OCI-LY3 (cell line): ENCODE measurements around the gene BBS12.
A peak's percentile ranks its signal among the peaks of the same experiment; 100 is the strongest.

ENCODE experiments used
- H2AFZ ChIP-seq: fragments of 200-600, 300-600 bp; shearing (Covaris generic); 2 replicates; pipeline ENCODE4 v1.6.0; 2014; ENCODE audit warnings: antibody characterized with exemption, low read depth, low read length
- H3K27ac ChIP-seq: fragments of 200-600, 300-600 bp; sonication (generic); 2 replicates; pipeline ENCODE4 v1.5.1; 2014; ENCODE audit warnings: mild to moderate bottlenecking, low read length, moderate library complexity, mixed read lengths
- H3K27me3 ChIP-seq: fragments of 200-600, 300-600 bp; sonication (generic); 2 replicates; pipeline ENCODE4 v1.6.1; 2014; ENCODE audit warnings: low read depth, low read length, mixed read lengths
- H3K36me3 ChIP-seq: fragments of 200-600, 300-600 bp; sonication (generic); replicated peaks from 2 replicates; pipeline ENCODE3; 2014; ENCODE audit warnings: low read depth, low read length, mixed read lengths
- H3K4me1 ChIP-seq: fragments of 300-600, 200-600 bp; sonication (generic); 2 replicates; pipeline ENCODE4 v1.6.1; 2014; ENCODE audit warnings: low read length, mixed read lengths
- H3K4me2 ChIP-seq: fragments of 200-600, 300-600 bp; sonication (generic); 2 replicates; pipeline ENCODE4 v1.6.1; 2014; ENCODE audit warnings: low read length, mixed read lengths
- H3K4me3 ChIP-seq: fragments of 300-600, 200-600 bp; sonication (generic); 2 replicates; pipeline ENCODE4 v1.5.1; 2014; ENCODE audit warnings: antibody characterized with exemption, mild to moderate bottlenecking, low read length, moderate library complexity
- H3K79me2 ChIP-seq: fragments of 300-600, 200-600 bp; shearing (Covaris generic); 2 replicates; pipeline ENCODE4 v1.6.1; 2014; ENCODE audit warnings: mild to moderate bottlenecking, low read length, mixed read lengths
- H3K9ac ChIP-seq: fragments of 300-600, 200-600 bp; shearing (Covaris generic); 2 replicates; pipeline ENCODE4 v1.6.0; 2014; ENCODE audit warnings: mild to moderate bottlenecking, low read length, moderate library complexity
- H3K9me3 ChIP-seq: fragments of 200-600, 300-600 bp; shearing (Covaris generic); 2 replicates; pipeline ENCODE4 v1.6.1; 2014; ENCODE audit warnings: low read length, mixed read lengths; ENCODE audit not compliant: insufficient read depth
- H4K20me1 ChIP-seq: fragments of 200-600, 300-600 bp; sonication (generic); 2 replicates; pipeline ENCODE4 v1.6.1; 2016; ENCODE audit warnings: low read length, mixed read lengths; ENCODE audit not compliant: insufficient read depth
- CTCF ChIP-seq: fragments of 200-600, 300-600 bp; sonication (generic); IDR thresholded peaks from 2 replicates; pipeline ENCODE4 v1.5.1; 2014; ENCODE audit warnings: antibody characterized with exemption, low read length, low read depth
- EZH2phosphoT487 ChIP-seq: fragments of 200-600 bp; shearing (Covaris generic); IDR thresholded peaks from 2 replicates; pipeline ENCODE4 v1.6.1; 2018; ENCODE audit warnings: antibody characterized with exemption, mixed run types, low read depth

Gene BBS12

GRCh38 chr4:122739174-122739573 is 6.7 kb downstream of the BBS12 start:
- H3K4me3 ChIP-seq, result no peak overlapping the region
- no peaks in the 10 kb centered on the region for H3K79me2 ChIP-seq
- H3K27me3 ChIP-seq, result no peaks in the 10 kb centered on the region
- no peaks in the 10 kb centered on the region for H3K36me3 ChIP-seq
- H3K4me1 ChIP-seq, result no peaks in the 10 kb centered on the region
- TF ChIP-seq CTCF, result no peak
- TF ChIP-seq EZH2phosphoT487, result no peak
- no peaks in the 10 kb centered on the region for H4K20me1 ChIP-seq
- H3K9me3 ChIP-seq, result no peaks in the 10 kb centered on the region
- no peak overlapping the region for H3K4me2 ChIP-seq
- no peak overlapping the region for H3K27ac ChIP-seq
- no peak overlapping the region for H3K9ac ChIP-seq
- no peak overlapping the region for H2AFZ ChIP-seq

DNA sequence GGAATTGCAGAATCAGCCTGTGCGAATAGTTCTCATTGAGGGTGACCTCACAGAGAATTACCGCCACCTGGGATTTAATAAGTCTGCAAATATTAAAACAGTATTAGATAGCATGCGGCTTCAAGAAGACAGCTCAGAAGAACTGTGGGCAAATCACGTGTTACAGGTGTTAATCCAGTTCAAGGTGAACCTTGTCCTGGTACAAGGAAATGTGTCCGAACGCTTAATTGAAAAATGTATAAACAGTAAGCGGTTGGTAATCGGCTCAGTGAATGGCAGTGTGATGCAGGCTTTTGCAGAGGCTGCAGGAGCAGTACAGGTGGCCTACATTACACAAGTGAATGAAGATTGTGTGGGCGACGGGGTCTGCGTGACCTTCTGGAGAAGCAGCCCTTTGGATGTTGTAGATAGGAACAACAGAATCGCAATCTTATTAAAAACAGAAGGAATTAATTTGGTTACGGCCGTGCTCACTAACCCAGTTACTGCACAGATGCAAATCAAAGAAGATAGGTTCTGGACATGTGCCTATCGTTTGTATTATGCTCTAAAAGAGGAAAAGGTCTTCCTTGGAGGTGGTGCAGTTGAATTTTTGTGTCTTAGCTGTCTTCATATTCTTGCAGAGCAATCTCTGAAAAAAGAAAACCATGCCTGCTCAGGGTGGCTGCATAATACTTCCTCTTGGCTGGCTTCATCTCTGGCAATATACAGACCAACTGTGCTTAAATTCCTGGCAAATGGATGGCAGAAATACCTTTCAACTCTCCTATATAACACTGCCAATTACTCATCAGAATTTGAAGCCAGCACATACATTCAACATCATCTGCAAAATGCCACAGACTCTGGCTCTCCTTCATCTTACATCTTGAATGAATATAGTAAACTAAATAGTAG is 10.7 kb downstream of the BBS12 start:
- no peak overlapping the region for H3K9ac ChIP-seq
- no peak overlapping the region for H2AFZ ChIP-seq
- H3K79me2 ChIP-seq, result no peaks in the 10 kb centered on the region
- no peaks in the 10 kb centered on the region for H3K9me3 ChIP-seq
- no peaks in the 10 kb centered on the region for H3K27me3 ChIP-seq
- no peaks in the 10 kb centered on the region for H4K20me1 ChIP-seq
- no peak overlapping the region for H3K4me3 ChIP-seq
- no peak overlapping the region for H3K27ac ChIP-seq
- H3K4me2 ChIP-seq, result no peak overlapping the region
- H3K4me1 ChIP-seq, result no peaks in the 10 kb centered on the region
- no peaks in the 10 kb centered on the region for H3K36me3 ChIP-seq
- no peak for TF ChIP-seq CTCF

GRCh38 chr4:122744229-122744628 is 11.7 kb downstream of the BBS12 start:
- TF ChIP-seq CTCF (no peak), EZH2phosphoT487 (no peak)
- H3K9me3 ChIP-seq, result no peaks in the 10 kb centered on the region
- H3K4me2 ChIP-seq, result no peak overlapping the region
- H3K4me3 ChIP-seq, result no peak overlapping the region
- H3K27me3 ChIP-seq, result no peaks in the 10 kb centered on the region
- H2AFZ ChIP-seq, result no peak overlapping the region
- H3K27ac ChIP-seq, result no peak overlapping the region
- H3K36me3 ChIP-seq, result no peaks in the 10 kb centered on the region
- H3K4me1 ChIP-seq, result no peaks in the 10 kb centered on the region
- H4K20me1 ChIP-seq, result no peaks in the 10 kb centered on the region
- no peak overlapping the region for H3K9ac ChIP-seq
- H3K79me2 ChIP-seq, result no peaks in the 10 kb centered on the region

GRCh38 chr4:122746485-122746965 is 14.0 kb downstream of the BBS12 start:
- Histone ChIP-seq H2AFZ (peak overlapping the region; percentile 18; the same call in 1 of the 2 replicates), H3K27ac (no peak overlapping the region), H3K4me2 (no peak overlapping the region)

More at GRCh38 chr4:122746485-122746965, 14.0 kb downstream of the BBS12 start:
- H3K27me3 ChIP-seq, result no peaks in the 10 kb centered on the region
- H3K4me1 ChIP-seq, result no peaks in the 10 kb centered on the region
- H3K4me3 ChIP-seq, result no peak overlapping the region
- H3K79me2 ChIP-seq, result no peaks in the 10 kb centered on the region
- no peaks in the 10 kb centered on the region for H3K36me3 ChIP-seq
- TF ChIP-seq EZH2phosphoT487, result no peak
- TF ChIP-seq CTCF, result no peak
- no peaks in the 10 kb centered on the region for H3K9me3 ChIP-seq
- H4K20me1 ChIP-seq, result no peaks in the 10 kb centered on the region
- H3K9ac ChIP-seq, result no peak overlapping the region
